Measurements from ENCODE around the gene MICAL3.
"Not testable (repeated sequence)": the region's sequence is repeated elsewhere in the genome, so short reads cannot be mapped to it uniquely, and the experiment has no call there.

The MICAL3 gene

DNA sequence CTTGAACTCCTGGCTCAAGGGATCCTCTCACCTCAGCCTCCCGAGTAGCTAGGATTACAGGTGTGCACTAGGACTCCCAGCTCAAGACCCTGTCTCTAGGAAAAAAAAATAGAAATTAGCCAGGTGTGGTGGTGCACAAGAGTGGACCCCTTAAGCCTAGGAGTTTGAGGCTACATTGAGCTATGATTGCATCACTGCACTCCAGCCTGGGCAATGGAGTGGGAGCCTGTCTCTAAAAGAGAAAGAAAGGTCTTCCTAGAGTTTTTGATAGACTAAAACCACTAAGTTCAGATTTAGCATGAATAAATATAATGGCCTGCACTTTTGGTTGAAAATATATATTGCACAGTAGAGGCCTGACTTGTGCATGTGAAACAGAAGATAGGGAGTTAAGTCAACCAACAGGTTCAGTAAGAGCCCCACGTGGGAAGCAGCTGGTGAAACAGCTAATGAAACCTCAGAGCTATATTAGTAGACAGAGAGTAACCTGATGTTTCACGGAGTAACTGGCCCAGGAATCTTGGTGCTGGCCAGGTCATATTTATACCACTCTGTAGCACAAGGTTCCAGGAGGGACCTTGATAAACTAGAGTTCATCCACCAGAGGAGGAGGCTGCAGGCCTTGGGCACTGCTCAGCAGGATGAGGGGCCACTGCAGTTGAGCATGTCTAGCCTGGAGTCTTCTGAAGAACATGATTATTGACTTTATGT lies 4.6 kb upstream of the MICAL3 start:
- DNase-seq: no peak

DNA sequence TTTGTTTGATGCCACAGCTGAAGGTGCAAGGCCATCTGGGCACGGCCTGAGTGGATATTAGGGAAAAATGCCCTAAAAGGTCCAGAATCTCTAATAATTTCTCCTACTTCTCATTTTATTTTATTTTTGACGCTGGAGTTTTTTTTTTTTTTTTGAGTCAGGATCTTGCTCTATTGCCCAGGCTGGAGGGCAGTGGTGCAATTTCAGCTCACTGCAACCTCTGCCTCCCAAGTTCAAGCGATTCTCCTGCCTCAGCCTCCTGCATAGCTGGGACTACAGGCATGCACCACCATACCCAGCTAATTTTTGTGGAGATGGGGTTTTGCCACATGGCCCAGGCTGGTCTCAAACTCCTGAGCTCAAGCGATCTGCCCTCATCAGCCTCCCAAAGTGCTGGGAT lies 1.5 kb upstream of the MICAL3 start:
- not testable (repeated sequence) for DNase-seq

DNA sequence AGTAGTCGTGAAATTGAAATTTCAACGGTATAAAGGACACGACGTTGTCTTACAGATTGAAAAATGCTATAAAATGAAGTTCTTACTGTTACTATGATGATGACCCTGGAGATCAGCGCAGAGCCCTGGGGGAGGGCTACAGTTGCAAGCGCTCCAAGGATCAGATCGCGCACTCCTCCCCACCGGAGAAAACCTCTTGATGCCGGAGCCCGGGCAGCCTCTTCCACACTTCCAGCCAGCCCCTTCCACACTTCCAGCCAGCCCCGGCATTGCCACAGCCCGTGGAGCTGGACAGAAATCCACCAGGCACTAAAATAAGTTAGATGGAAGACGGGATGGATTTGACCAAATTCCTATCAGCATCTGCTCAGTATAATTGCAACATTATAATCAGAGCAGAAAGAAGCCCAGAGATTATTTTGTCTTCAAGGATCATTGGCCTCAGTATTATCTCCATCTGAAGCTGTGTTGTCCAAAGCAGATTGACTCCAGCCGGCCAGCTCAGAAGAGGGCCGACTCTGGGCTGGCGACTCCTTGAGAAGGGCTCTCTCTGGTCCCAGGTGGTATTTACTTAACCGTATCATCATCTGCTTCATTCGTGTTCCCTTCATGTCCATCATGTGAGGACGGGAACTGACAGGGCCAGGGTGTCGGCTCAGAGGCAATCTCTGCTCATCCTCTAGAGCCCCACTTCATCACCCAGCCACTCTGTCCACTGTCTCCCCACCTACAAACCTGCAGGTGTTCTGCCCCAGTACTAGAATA lies 777 bp upstream of the MICAL3 start:
- DNase-seq: no peak

DNA sequence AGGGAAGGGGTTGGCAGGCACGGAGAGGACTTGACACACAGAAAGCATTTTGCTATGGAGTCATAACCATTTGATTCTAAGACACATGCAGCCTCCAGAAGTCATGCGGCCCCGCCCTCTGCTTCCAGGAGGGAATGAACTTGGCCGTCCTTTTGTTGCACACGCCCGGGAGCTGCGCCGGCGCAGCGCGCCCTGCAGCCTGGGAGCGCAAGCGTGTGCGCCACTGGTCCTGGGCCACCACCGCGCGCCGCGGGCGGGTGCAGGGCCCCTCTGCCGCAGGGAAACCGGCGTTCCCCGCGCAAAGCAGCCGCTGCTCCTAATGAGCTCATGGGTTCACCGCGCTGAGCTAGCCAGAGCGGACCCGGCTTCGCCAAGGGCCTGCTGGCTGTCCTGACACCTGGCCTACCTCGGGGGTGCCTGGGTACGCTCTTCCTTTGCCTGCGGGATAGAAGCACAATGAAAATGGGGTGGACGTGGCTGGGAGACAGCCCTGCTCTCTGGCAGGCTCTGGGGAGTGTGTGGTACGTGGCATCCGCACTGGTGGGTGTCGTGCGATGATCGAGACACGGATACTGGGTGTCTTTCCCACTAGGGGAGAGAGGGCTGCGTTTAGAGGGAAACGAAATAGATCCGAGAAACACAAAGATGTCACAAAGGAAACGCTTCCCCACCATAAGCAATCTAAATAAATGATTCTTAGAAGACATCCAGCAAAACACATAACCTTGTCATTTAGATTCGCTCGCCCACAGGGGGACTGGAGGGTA lies 669 bp downstream of the MICAL3 start:
- DNase-seq: no peak

DNA sequence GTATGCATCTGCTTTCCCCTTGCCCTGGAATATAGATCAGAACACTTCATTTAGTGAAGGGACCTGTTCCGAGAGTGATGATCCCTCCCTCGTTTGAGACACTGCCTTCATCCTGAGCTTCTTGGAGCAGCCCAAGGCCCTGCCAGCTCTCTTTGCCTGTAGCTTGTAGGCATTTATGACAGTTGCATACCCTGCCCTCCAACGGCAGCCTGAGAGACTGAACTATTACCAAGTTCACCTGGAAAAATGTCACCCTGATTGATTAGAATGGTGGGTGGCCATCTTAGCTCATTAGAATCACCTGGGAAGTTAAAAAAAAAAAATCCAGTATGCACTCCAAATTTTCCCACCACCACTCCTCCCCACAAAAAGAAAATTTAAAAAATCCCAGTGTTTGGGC lies 1.5 kb downstream of the MICAL3 start:
- no peak for DNase-seq

DNA sequence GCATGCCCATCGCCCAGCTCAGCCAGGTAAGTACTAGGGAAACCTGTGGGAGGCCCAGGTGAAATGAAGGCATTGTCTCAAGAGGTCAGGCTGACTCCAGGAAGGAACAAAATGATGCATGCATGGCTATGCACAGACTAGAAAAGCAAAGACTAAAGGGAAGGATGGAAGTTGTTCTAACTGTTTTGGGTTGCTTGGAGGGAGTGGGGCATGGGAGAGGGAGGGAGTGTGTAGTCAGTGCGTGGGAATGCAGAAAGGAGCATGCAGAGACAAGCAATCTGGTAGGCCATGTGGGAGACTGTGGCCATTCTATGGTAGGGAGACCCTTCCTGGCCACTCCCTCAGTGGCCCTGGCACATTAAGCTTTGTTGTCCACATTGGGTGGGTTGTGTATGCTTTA lies 2.9 kb downstream of the MICAL3 start:
- no peak for DNase-seq

DNA sequence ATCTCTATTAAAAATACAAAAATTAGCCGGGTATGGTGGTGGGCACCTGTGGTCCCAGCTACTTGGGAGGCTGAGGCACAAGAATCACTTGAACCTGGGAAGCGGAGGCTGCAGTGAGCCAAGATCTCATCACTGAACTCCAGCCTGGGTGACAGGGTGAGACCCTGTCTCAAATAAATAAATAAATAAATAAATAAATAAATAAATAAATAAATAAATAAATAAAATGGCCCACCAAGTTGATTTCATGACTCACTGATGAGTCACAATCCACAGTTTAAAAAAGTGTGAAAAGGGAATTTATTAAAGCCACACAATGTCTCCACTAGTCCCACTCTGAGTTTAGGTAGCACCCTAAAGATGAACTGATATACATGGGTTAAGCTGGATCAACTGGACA lies 3.6 kb downstream of the MICAL3 start:
- not testable (repeated sequence) for DNase-seq

DNA sequence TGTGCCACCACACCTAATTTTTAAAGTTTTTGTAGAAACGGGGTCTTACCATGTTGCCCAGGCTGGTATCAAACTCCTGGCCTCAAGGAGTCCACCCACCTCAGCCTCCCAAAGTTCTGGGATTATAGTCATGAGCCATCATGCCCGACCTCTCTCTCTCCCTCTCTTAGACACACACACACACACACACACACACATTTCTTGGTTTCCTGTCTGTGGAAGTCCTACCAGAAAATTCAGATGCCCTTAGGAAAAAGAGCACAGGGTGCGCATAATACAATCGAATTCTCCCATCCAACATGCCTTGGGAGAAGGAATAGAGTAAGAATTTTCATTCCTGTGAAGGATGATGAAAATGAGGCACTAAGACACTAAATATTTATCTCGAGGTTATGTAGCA lies 10.4 kb downstream of the MICAL3 start:
- DNase-seq: no peak

DNA sequence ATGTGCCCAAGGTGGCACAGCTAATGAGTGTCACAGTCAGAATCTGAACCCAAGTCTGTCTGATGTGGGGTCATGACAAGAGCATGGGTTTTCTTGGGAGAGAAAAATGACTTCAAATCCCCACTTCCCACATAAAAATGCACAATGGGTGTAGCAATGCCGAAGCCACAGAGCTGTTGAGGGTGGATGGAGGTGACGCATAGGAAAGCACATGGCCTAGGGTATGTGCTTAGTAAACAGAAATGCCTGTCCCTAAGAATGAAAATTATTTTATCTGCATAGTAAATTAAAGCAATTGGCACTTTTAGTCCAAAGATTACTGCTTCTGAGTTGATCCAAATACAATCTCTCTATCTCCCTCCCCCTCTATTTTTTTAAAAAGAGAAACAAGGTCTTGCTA lies 10.9 kb downstream of the MICAL3 start:
- DNase-seq: no peak

DNA sequence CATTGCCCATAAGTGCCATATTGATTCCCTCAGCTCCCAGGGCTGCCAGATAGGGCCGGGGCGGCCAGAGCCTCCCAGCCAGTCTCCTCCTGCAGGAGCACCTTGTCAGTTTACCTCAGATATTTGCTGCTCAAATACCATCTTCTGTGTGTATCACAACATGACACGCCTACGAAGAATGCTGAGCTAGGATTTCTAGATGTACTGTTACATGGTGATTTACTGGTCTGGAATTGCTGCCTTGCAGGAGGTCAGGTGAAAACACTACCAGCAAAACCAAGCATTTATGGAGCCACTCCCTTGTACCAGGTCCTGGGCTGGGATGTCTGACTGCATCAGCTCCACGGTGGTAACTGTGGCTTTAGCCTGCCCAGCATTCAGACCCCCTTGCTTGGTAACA lies 11.8 kb downstream of the MICAL3 start:
- DNase-seq: no peak

DNA sequence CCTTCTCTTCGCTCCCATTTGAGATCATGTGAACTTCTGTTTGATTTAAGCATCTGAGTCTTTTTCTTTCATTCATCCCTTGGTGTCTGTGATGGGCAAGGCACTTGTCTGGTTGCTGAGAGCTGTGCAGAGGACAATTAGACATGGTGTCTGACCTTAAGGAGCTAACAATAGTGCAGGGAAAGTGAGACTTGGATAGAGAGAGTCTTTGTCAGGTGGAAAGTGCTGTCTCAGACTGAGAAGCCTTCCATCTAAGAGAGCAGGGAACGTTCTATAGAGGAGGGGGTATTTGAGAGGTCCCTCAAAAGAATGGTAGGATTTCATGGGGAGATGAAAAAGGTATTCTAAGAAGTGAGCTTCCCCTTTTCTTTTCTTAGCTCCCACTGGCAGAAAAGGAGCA lies 14.1 kb downstream of the MICAL3 start:
- DNase-seq: no peak

DNA sequence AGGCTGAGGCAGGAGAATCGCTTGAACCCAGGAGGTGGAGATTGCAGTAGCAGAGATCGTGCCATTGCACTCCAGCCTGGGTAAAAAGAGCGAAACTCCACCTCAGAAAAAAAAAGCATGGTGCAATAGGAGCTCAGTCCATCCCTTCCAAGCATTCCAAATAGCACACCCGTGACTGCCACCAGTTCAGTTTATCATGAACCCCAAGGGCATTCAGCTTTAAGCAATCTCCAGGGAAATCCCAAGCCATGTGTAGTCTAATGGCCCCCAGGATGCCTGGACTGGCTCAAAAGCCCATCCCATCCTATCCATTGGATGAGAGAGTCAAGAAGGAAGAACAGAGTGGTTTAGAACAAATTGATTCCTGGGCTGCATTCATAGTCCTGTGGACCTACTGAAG lies 16.2 kb downstream of the MICAL3 start:
- no peak for DNase-seq

DNA sequence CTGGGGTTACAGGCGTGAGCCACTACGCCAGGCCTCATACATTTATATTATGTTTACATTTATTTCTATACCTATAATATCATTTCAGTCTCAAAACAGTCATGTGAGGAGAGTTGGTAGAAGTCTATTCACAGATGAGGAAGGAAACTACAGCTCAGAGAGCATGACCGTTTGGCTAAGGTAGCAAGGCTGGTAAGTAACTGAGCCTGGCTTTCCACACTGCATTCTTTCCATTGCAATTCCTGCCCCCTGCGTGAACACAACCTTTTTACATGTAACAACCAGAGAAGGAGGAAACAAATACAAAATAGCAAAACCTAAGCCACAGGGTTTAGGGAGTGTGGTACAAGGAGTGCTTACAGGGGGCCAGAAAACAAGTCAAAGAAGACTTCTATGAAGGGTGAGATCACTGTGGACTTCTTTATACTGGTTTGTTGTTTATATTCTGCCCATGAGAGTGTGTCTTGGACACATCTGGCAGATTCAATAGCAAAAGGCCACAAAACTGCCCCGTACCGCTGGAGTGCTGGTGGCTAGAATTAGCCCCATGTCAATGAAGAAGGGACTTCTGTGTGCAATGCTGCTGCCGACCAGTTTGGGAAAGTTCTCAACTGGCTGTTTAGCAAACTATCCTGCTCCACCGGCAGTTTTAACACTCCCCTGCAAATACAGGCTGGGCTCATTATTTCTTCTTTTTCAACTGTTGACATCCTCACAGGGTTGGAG lies 19.0 kb downstream of the MICAL3 start:
- DNase-seq: no peak

DNA sequence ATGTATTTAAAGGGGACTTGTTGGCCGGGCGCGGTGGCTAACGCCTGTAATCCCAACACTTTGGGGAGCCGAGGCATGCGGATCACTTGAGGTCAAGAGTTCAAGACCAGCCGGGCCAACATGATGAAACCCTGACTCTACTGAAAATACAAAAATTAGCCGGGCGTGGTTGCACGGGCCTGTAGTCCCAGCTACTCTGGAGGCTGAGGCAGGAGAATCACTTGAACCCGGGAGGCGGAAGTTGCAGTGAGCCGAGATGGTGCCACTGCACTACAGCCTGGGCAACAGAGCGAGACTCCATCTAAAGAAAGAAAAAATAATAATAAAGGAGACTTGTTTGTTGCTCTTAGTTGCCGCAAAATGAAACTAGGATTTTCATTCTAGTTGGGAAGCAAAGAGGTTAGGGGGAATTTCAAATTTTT lies 22.5 kb downstream of the MICAL3 start:
- not testable (repeated sequence) for DNase-seq

DNA sequence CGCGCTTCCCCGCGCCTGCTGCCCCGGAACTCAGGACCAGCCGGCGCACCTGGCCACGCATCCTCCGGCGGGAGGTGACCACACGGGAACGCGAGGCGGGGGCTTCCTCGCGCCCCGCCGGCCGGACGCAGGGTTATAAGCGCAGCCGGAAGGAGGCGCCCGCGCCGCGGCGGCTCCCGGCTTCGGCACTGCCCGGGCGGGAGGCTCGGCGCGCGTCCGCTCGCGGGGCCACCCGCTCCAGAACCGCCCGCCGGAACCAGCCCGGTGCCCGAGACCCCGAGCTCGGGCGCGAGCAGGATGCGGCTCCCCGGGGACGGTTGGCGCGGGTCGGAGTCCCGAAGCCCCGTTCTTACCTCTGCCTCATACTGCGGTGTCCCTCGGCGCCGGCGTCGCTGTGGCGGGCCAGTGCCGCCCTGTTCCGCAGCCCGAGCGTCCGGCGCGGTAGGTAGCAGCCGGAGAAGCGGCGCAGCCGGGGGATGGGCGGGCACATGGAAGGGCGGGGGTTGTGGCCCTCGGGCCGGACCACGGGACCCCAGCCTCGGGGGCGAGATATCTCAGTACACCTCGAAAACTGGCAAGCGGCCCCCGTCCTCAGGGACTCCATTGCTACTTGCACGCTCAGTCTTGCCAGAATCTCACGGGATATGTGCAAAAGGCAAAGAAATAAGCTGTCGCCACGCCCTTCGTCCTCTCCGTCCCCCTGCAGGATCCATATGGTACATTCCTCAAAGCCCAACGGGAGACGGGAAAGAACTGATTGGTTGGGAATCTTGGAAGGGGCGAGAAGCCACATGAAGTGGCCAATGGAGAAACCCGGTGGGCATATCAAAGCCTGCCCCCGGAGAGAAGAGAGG lies 23.1 kb downstream of the MICAL3 start:
- DNase-seq: peak; percentile 94

DNA sequence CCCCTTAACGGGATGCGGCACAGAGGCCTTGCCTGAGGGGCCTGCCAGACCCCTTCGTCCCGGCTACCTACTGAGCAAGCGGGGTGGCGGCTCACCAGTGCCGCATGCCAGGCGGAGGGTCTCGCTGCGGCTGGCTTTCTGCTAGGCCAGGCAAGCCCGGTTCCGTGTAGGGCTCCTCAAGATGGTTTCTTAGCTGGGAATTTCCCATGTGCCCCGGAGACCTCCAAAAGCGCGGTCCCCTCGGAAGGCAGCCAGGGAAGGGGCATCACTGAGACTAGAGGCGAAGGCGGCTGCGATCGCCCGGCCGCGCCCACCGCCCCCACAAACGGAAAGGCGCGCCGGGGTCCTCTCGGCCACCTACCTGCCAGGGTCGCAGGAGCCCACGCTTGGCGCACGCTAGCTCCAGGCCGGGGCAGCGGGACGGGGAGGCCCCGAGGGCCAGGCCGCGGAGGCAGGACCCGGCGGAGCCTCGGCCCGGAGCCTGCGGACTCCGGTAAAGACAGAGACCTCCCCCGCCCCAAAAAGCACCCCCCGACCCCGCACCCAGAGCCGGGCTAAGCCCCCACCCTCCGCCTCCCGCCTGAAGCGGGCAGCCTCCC lies 23.8 kb downstream of the MICAL3 start:
- DNase-seq: no peak

DNA sequence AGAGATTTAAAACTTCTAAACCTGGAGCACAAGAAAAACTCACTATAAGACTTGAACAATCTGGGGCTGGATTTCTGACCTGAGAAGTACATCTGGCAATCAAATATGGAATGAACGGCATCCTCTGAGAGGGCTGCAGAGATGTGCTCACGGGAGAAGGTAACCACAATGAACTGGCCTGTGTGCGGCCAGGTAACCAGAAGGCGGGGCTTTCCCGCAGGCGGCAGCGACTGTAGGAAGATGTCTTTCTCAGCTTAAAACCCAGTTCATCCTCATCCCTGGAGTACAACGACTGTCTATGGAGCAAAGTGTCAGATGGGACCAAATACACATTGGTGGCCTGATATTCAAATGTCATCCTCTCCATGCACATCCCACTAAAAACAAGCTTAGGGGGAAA lies 24.5 kb downstream of the MICAL3 start:
- DNase-seq: no peak

DNA sequence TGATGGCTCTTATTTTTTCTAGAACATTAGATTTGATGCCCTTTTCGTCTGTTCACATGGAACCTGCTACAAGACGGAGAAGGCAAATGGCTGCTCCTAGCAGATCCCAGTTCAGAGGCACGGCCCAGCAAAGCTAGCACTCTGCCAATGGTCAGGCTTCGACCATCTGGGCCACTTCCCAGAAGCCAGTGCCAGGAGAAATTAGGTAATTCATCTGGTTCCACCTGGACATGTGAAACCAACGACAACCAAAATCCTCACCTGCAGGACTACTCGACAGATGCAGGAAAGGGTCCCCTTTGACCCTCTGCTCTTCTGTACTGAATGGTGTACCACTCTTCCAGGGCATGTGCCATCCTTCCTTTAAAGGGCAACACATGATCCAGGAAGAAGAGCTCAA lies 25.4 kb downstream of the MICAL3 start:
- no peak for DNase-seq

DNA sequence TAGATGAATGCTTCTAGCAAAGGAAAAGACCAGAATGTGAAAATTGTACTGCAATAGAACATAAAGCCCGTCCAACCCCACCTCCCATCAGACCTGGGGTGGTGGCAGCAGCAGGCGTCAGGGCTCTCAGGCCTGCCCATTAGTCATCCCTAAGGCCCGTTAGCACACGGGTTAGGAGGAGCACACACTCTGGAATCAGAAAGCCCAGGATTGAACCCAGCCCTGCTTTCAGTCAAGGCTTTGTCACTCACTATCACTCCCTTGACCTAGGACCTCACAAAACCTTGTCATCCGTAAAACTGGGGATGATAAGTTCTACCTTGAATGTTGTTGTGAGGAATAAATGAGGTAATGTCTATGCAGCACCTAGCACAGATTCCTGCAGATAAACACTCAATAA lies 26.9 kb downstream of the MICAL3 start:
- DNase-seq: no peak

DNA sequence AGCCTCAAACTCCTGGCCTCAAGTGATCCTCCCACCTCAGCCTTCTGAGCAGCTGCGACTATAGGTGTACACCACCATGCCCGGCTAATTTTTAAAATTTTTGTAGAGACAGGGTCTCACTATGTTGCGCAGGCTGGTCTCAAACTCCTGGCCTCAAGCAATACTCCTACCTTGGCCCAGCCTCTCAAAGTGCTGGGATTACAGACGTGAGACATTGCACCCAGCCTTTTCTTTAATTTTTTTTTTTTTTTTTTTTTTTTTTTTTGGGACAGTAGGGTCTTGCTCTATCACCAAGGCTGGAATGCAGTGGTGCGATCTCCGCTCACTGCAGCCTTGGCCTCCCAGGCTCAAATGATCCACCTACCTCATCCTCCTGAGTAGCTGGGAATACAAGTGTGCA lies 29.1 kb downstream of the MICAL3 start:
- not testable (repeated sequence) for DNase-seq

DNA sequence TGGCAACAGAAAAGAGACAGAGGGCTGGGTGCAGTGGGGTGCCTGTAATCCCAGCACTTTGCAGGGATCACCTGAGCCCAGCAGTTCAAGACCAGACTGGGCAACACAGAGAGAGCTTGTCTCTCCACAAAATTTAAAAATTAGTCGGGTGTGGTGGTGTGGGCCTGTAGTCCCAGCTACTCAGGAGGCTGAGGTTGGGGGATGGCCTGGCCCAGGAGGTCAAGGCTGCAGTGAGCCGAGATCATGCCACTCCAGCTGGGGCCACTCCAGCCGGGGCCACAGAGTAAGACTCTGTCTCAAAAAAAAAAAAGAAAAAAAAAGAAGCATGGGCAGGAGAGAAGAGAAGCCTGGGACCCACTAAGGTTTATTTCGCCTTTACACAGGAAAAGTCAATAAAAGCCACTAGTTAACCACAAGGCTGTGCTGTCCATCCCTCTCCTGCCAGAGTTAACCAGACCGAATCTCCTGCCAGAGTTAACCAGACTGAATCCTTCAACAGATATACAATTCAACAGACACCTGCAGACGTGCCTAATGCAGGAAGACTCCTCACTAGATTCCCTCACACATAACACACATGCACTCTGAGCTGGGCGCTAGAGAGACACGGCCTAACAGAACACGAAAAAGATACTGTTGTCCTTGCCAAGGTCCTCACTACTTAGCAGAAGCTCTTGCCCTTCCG lies 29.8 kb downstream of the MICAL3 start:
- no peak for DNase-seq

Measured in activated CD4-positive, alpha-beta T cell treated with anti-CD3 and anti-CD28 coated beads, Interleukin-2, amount 50 U/mL, for 16 hours (primary cell).